Fibroblast of the conjunctiva (primary cell): Measurements from ENCODE around the gene GABRB2.
"Not testable (repeated sequence)": the region's sequence is repeated elsewhere in the genome, so short reads cannot be mapped to it uniquely, and the experiment has no call there.

ENCODE experiments used
- DNase-seq: peaks from one replicate; pipeline ENCODE4 v3.0.0-alpha.2; 2010; ENCODE audit warnings: low read depth

Gene GABRB2

GRCh38 chr5:161299053-161299452 is 247.5 kb downstream of the GABRB2 start:
- DNase-seq, result no peak

GRCh38 chr5:161297388-161297787 is 249.1 kb downstream of the GABRB2 start:
- DNase-seq, result not testable (repeated sequence)

- no peak for DNase-seq
Observed at GRCh38 chr5:161295721-161296250, 250.7 kb downstream of the GABRB2 start.

DNA sequence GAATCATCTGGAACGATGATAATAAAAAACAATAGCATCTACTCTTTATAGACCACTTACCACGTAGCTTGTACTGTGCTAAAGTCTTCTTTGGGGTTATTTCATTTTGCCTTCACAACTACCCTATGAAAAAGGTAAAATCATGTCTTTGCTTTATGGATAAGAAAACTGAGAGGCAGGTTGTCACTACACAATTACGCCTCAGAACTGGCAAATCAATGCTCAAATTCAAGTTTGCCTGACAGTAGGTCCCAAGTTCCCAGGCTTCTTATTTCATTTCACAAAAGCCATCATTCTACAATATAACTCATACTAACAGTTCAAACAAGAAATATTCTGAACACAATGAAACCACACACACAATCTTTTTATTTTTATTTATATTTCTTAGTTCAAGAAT is 258.5 kb downstream of the GABRB2 start:
- no peak for DNase-seq

DNA sequence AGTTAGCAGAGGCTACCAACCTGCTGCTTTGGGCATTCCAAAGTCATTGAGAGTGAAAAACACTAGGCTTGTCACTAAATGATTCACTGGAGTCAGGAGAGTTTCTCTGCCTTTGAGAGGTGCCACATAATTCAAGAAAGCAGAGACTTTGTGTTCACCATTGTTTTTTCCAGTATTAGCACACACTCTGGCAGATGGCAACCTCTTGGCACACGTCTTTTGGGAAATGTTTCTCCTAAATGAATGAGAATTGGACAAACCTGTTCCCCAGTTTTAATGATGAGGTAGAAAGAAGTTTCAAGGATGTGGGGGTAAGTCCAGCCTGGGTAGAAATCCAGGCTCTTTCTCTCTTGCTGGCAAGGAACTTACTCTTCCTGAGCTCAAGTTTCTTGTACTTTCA is 259.1 kb downstream of the GABRB2 start:
- no peak for DNase-seq

GRCh38 chr5:161286066-161286655 is 260.4 kb downstream of the GABRB2 start:
- no peak for DNase-seq

DNA sequence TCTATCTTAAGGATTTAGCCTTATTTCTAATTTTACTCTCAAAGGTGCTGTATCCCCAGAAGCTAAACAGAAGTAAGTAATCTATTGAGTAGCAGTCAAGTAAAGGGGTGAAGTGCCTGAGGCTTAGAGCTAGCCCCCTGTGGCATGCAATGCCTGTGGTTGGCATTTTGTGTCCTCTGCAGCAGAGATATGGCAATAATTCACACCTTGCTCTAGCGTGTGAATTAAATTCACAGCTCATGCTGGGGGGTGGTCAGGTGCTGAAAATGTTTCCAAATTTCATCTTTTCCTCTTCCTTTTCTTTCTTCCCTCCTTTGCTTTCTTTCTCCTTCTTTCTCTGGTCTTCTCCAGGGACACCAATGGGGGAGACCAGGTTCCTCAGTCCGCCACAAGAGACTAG is 262.1 kb downstream of the GABRB2 start:
- no peak for DNase-seq

DNA sequence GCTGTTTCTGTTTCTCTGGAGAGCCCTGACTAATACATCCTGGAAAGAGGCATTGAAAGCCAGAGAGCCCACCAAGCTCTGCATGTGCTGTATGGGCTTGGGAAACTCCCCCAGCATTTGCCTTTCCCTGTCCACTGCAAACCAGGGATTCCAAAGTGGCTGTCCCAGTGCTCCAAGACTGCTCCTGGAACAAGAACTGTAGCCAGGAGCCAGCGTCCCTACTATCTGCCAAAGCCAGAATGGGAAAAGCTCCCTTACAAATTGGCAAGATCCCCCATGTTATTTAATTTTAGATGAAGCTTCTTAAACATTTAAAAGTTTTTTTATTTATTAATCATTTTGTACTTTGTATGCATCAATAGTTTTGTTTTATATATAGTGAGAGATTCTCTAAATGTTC is 263.2 kb downstream of the GABRB2 start:
- DNase-seq, result no peak

- no peak for DNase-seq
Observed at GRCh38 chr5:161278739-161279660, 267.5 kb downstream of the GABRB2 start.

- DNase-seq, result no peak
Observed at GRCh38 chr5:161277011-161277410, 269.5 kb downstream of the GABRB2 start.

DNA sequence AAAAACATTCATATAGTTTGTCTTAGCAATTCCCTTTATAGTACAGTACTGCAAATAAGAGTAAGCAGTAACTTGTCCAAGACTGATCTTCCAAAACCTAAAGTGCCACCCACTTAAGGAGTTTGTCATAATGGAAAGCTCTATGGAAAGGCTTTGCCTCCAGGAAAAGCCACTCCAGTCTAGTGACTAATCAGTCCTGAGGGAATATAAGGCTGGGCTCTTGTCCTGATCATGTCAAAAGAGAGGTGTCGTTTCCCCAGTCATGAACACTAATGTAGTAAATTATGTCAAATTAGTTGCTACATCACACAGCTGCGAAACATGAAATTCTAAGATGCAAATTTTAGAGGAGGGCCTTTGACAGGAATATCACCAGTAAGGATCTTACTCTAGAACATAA is 271.6 kb downstream of the GABRB2 start:
- no peak for DNase-seq

- no peak for DNase-seq
Observed at GRCh38 chr5:161273410-161273809, 273.1 kb downstream of the GABRB2 start.

DNA sequence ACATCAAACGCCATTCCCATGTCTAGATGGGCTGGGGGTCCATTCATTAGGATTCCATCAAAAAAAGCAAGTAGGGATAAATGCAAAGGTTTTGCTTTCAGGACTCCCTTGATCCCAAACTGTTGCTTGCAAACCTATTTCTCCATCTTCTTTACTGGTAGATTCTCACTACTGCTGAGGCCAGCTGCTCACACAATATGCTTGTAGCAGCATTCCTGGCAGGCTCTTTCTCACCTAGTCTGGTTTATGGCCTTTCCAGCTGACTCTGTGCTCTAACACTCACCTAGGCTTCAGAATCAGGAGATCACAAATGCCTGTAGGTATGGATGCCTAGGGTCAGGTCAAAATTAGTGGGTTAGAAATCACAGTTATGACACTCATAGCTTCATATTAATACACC is 274.7 kb downstream of the GABRB2 start:
- no peak for DNase-seq

DNA sequence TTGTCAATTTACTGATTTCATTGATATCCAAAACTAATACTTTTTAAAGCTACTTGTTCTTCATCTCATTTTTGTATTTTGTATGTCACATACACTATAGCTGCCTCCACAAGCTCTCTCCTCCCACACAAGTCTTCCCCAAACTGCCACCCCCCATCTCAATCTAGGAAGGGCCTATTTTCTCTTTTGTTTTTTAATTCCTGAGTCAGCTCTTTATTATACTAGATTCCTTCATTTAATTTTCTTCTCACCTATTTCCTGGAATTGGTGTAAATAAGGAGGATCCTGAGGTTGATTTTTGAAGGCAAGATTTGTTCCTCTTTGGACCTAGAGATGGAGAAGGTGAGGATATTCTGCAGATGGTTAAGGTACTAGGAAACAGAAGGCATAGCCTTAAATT is 277.4 kb downstream of the GABRB2 start:
- no peak for DNase-seq

DNA sequence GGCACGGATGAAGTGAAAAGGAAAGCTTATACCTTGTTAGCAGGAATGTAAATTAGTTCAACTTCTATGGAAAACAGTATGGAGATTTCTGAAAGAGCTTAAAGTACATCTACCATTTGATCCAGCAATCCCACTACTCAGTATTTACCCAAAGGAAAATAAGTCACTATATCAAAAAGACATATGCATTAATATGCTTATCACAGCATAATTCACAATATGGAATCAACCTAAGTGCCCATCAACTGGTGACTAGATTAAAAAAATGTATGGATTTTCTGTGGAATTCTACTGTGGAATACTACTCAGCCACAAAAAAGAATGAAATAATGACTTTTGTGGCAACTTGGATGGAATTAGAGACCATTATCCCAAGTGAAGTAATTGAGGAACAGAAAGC is 279.6 kb downstream of the GABRB2 start:
- DNase-seq, result no peak

GRCh38 chr5:161265006-161265405 is 281.5 kb downstream of the GABRB2 start:
- no peak for DNase-seq

- no peak for DNase-seq
Observed at GRCh38 chr5:161263191-161263590, 283.3 kb downstream of the GABRB2 start.

- no peak for DNase-seq
Observed at GRCh38 chr5:161261668-161262323, 284.7 kb downstream of the GABRB2 start.

DNA sequence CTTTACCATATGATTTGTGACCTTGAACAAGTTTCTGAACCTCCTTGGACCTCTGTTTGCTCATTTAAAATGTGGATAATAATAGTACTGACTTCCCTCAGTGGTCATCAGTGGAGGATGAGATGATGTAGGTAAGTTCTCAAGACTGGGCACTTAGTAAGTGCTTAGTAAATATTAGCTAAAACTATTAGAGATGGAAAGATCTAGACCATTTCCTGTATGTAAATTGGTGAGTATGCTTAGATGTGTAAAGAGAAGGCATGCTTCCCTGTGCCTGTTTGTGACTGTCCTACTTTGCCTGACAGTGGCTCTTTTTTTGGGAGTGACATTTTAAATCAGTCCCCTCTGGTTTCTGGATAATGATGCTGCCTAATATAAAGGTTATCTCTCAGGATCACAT is 288.1 kb downstream of the GABRB2 start:
- no peak for DNase-seq

GRCh38 chr5:161256957-161257356 is 289.6 kb downstream of the GABRB2 start:
- no peak for DNase-seq

- not testable (repeated sequence) for DNase-seq
Observed at GRCh38 chr5:161252955-161253354, 293.6 kb downstream of the GABRB2 start.

- DNase-seq, result no peak
Observed at GRCh38 chr5:161246749-161247148, 299.8 kb downstream of the GABRB2 start.

- DNase-seq, result not testable (repeated sequence)
Observed at GRCh38 chr5:161245846-161246245, 300.7 kb downstream of the GABRB2 start.
